ENCODE results near the gene CPZ. TPM values are rescaled to one million over a fixed set of nuclear protein-coding genes. Genes with fewer than 3 reads are reported as not detected.

Gene CPZ
- total RNA-seq, 1 donor from 2014 or later, result 0.27 TPM

GRCh38 chr4:8602686-8603430 is 10.3 kb downstream of the CPZ start:
- no peak for DNase-seq
- no peaks in the 10 kb centered on the region for H3K9me3 ChIP-seq (replicated peaks)
- peaks cover 5% of the 10 kb centered on the region for H3K4me1 ChIP-seq
- no peak overlapping the region for H3K27ac ChIP-seq (replicated peaks)
- no peak for TF ChIP-seq CTCF (IDR thresholded peaks at IDR 0.05; ENCODE audit: borderline replicate concordance)
- H3K36me3 ChIP-seq, result no peaks in the 10 kb centered on the region
- intact Hi-C loops (cut with micrococcal nuclease), result no loop called here
- no peak overlapping the region for H3K4me3 ChIP-seq
- peaks cover 86% of the 10 kb centered on the region for H3K27me3 ChIP-seq (ENCODE audit: low read depth)

- H3K4me1 ChIP-seq, result peaks cover 8% of the 10 kb centered on the region
- no peak overlapping the region for H3K27ac ChIP-seq (replicated peaks)
- no peak for TF ChIP-seq CTCF (IDR thresholded peaks at IDR 0.05; ENCODE audit: borderline replicate concordance)
- H3K36me3 ChIP-seq, result no peaks in the 10 kb centered on the region
- H3K27me3 ChIP-seq (ENCODE audit: low read depth), result peaks cover 85% of the 10 kb centered on the region
- H3K4me3 ChIP-seq, result no peak overlapping the region
- DNase-seq, result no peak
- intact Hi-C loops (cut with micrococcal nuclease), result no loop called here
- H3K9me3 ChIP-seq (replicated peaks), result no peaks in the 10 kb centered on the region
These were observed 11.4 kb downstream of the CPZ start for GRCh38 chr4:8603931-8604330.

GRCh38 chr4:8605289-8605688 is 12.7 kb downstream of the CPZ start:
- intact Hi-C loops (cut with micrococcal nuclease), result no loop called here
- Histone ChIP-seq H3K27ac (replicated peaks) (no peak overlapping the region), H3K36me3 (no peaks in the 10 kb centered on the region), H3K4me1 (peaks cover 12% of the 10 kb centered on the region), H3K27me3 (ENCODE audit: low read depth) (peaks cover 72% of the 10 kb centered on the region), H3K4me3 (no peak overlapping the region), H3K9me3 (replicated peaks) (no peaks in the 10 kb centered on the region)
- no peak for TF ChIP-seq CTCF (IDR thresholded peaks at IDR 0.05; ENCODE audit: borderline replicate concordance)
- no peak for DNase-seq

- intact Hi-C loops (cut with micrococcal nuclease), result no loop called here
- no peak for TF ChIP-seq CTCF (IDR thresholded peaks at IDR 0.05; ENCODE audit: borderline replicate concordance)
These were observed 13.9 kb downstream of the CPZ start for GRCh38 chr4:8606476-8606875.

GRCh38 chr4:8606966-8607365 is 14.4 kb downstream of the CPZ start:
- H3K4me3 ChIP-seq, result no peak overlapping the region
- no peak for DNase-seq
- H3K27me3 ChIP-seq (ENCODE audit: low read depth), result peaks cover 55% of the 10 kb centered on the region
- H3K36me3 ChIP-seq, result no peaks in the 10 kb centered on the region
- no peak for TF ChIP-seq CTCF (IDR thresholded peaks at IDR 0.05; ENCODE audit: borderline replicate concordance)
- intact Hi-C loops (cut with micrococcal nuclease), result no loop called here
- peaks cover 23% of the 10 kb centered on the region for H3K4me1 ChIP-seq
- no peak overlapping the region for H3K27ac ChIP-seq (replicated peaks)
- no peaks in the 10 kb centered on the region for H3K9me3 ChIP-seq (replicated peaks)

More at GRCh38 chr4:8606476-8606875, 13.9 kb downstream of the CPZ start:
- no peak for DNase-seq
- H3K9me3 ChIP-seq (replicated peaks), result no peaks in the 10 kb centered on the region
- no peak overlapping the region for H3K4me3 ChIP-seq
- no peak overlapping the region for H3K27ac ChIP-seq (replicated peaks)
- peaks cover 60% of the 10 kb centered on the region for H3K27me3 ChIP-seq (ENCODE audit: low read depth)
- H3K4me1 ChIP-seq, result peaks cover 20% of the 10 kb centered on the region
- no peaks in the 10 kb centered on the region for H3K36me3 ChIP-seq

Measured in left ventricle myocardium inferior (tissue), 1 donor.